Inferior parietal cortex (tissue), 1 donor: ENCODE results near the gene DNM3.

Experiments used
- DNase-seq: peaks from one replicate; pipeline ENCODE4 v3.0.0-alpha.2; 2016; ENCODE audit errors: extremely low spot score

Gene DNM3

GRCh38 chr1:172394811-172395210 is 553.5 kb downstream of the DNM3 start:
- DNase-seq = no peak

- DNase-seq = no peak
Measured at GRCh38 chr1:172395576-172395975, 554.3 kb downstream of the DNM3 start.

GRCh38 chr1:172397221-172397620 is 555.9 kb downstream of the DNM3 start:
- DNase-seq = no peak

GRCh38 chr1:172397633-172398032 is 556.3 kb downstream of the DNM3 start:
- no peak for DNase-seq

GRCh38 chr1:172398193-172398592 is 556.9 kb downstream of the DNM3 start:
- no peak for DNase-seq

GRCh38 chr1:172398970-172399755 is 557.9 kb downstream of the DNM3 start:
- peak; percentile 84 for DNase-seq

- no peak for DNase-seq
Measured at GRCh38 chr1:172399756-172400721, 558.7 kb downstream of the DNM3 start.

GRCh38 chr1:172400722-172401105 is 559.4 kb downstream of the DNM3 start:
- DNase-seq = no peak

- DNase-seq = no peak
Measured at GRCh38 chr1:172401477-172401876, 560.2 kb downstream of the DNM3 start.

GRCh38 chr1:172401892-172402291 is 560.6 kb downstream of the DNM3 start:
- no peak for DNase-seq

GRCh38 chr1:172402878-172403569 is 561.7 kb downstream of the DNM3 start:
- DNase-seq = no peak

GRCh38 chr1:172404121-172404520 is 562.8 kb downstream of the DNM3 start:
- DNase-seq = no peak

- DNase-seq = no peak
Measured at GRCh38 chr1:172405912-172406311, 564.6 kb downstream of the DNM3 start.

GRCh38 chr1:172406968-172407367 is 565.7 kb downstream of the DNM3 start:
- no peak for DNase-seq

GRCh38 chr1:172408958-172409357 is 567.7 kb downstream of the DNM3 start:
- DNase-seq = no peak

GRCh38 chr1:172410027-172410426 is 568.7 kb downstream of the DNM3 start:
- DNase-seq = no peak

- no peak for DNase-seq
Measured at GRCh38 chr1:172411791-172412338, 570.6 kb downstream of the DNM3 start.

GRCh38 chr1:172414331-172414730 is 573.0 kb downstream of the DNM3 start:
- DNase-seq = no peak

GRCh38 chr1:172416496-172417035 is 575.3 kb downstream of the DNM3 start:
- DNase-seq = no peak

- no peak for DNase-seq
Measured at GRCh38 chr1:172417557-172417956, 576.3 kb downstream of the DNM3 start.

- no peak for DNase-seq
Measured at GRCh38 chr1:172420385-172420784, 579.1 kb downstream of the DNM3 start, which contains the start of gene C1orf105. Gene C1orf105 (plus strand): TSS chr1:172420685. CDS start chr1:172420886, 201 bp downstream.
